H1 (cell line): ENCODE results near the gene MYCBPAP. TPM values are rescaled to one million over a fixed set of nuclear protein-coding genes. Genes with fewer than 3 reads are reported as not detected.

Experiments used
- KDM1A ChIP-seq: fragments of 200-600, 300-600 bp; sonication (generic); IDR thresholded peaks from 2 replicates; pipeline ENCODE4 v1.7.1; 2016; ENCODE audit warnings: mild to moderate bottlenecking, low read length, borderline replicate concordance
- polyA plus RNA-seq, 7 experiments: library from polyadenylated mRNA; depleted of rRNA in 3 of 7; stranded (reverse) in 5 of 7; unstranded in 2 of 7; fragments of >200 nt in 5 of 7; fragments of 200-250 nt in 2 of 7; gene quantifications; 1 replicate in 5 of 7; 2 replicates in 1 of 7; 4 replicates in 1 of 7; pipeline versions ENCODE4 v1.2.1 to v1.2.3, GENCODE V29; 2011 to 2013; ENCODE audit warnings: missing spikeins in 2 of 7, mixed read lengths in 2 of 7
- total RNA-seq: library from RNA; stranded (reverse); fragmentation: NEBNext Ultra II Directional; extraction: Animal tissue kit (Norgen Biotek cat#: 25700); gene quantifications from 2 replicates; pipeline ENCODE4 v1.2.1, GENCODE V29; 2021

Gene MYCBPAP
- total and polyA plus RNA-seq, 2 of the 8 experiments (the other 6 are each of a cell fraction or from before 2014, with no cell fraction given) = 0.89 to 3.3 TPM

GRCh38 chr17:50534222-50534978 lies 26.2 kb downstream of the MYCBPAP start (continued):
- TF ChIP-seq KDM1A = peak; percentile 61; the same call in 1 of the 2 replicates
